Activated CD8-positive, alpha-beta memory T cell treated with anti-CD3 and anti-CD28 coated beads for 24 hours (primary cell): ENCODE measurements around the gene BTBD9.

Experiments used
- DNase-seq: peaks from one replicate; pipeline ENCODE4 v3.0.0-alpha.2; 2020

Gene BTBD9

GRCh38 chr6:38155144-38155543 is 484.6 kb downstream of the BTBD9 start:
- no peak for DNase-seq

- DNase-seq, result no peak
Observed at GRCh38 chr6:38154731-38155130, 485.0 kb downstream of the BTBD9 start.

- DNase-seq, result no peak
Observed at GRCh38 chr6:38153798-38154345, 485.9 kb downstream of the BTBD9 start.

- DNase-seq, result no peak
Observed at GRCh38 chr6:38153076-38153797, 486.5 kb downstream of the BTBD9 start.

- no peak for DNase-seq
Observed at GRCh38 chr6:38152620-38153019, 487.1 kb downstream of the BTBD9 start.

- DNase-seq, result no peak
Observed at GRCh38 chr6:38151580-38152500, 487.9 kb downstream of the BTBD9 start.

- peak; percentile 32 for DNase-seq
Observed at GRCh38 chr6:38150681-38151296, 488.9 kb downstream of the BTBD9 start.

- DNase-seq, result peak; percentile 24
Observed at GRCh38 chr6:38150021-38150420, 489.7 kb downstream of the BTBD9 start.

GRCh38 chr6:38149531-38149930 is 490.2 kb downstream of the BTBD9 start:
- peak; percentile 38 for DNase-seq

GRCh38 chr6:38148606-38149005 is 491.1 kb downstream of the BTBD9 start:
- no peak for DNase-seq

GRCh38 chr6:38146734-38147027 is 493.0 kb downstream of the BTBD9 start:
- no peak for DNase-seq

- DNase-seq, result peak; percentile 50
Observed at GRCh38 chr6:38146021-38146733, 493.6 kb downstream of the BTBD9 start.

GRCh38 chr6:38144365-38144945 is 495.3 kb downstream of the BTBD9 start:
- no peak for DNase-seq

GRCh38 chr6:38143191-38144150 is 496.3 kb downstream of the BTBD9 start:
- no peak for DNase-seq

GRCh38 chr6:38142178-38142902 is 497.4 kb downstream of the BTBD9 start:
- DNase-seq, result no peak

GRCh38 chr6:38141716-38142115 is 498.0 kb downstream of the BTBD9 start:
- DNase-seq, result no peak

GRCh38 chr6:38141085-38141484 is 498.6 kb downstream of the BTBD9 start:
- DNase-seq, result no peak

- DNase-seq, result no peak
Observed at GRCh38 chr6:38138374-38138773, 501.4 kb downstream of the BTBD9 start.

- no peak for DNase-seq
Observed at GRCh38 chr6:38137608-38138265, 502.0 kb downstream of the BTBD9 start.

- DNase-seq, result no peak
Observed at GRCh38 chr6:38136547-38136946, 503.2 kb downstream of the BTBD9 start.
